A673 (cell line): ENCODE measurements around the gene MEGF6. TPM values are rescaled to one million over a fixed set of nuclear protein-coding genes. Genes with fewer than 3 reads are reported as not detected.

ENCODE experiments used
- BruUV-seq: library from RNA; stranded (reverse); fragments of 400-500 nt; replicated peaks from 2 replicates; lab custom pipeline; 2021; lab: Mats Ljungman, UMichigan
- CTCF ChIA-PET: fragments of 300-600 bp; sonication (Branson Sonifier 250); formaldehyde crosslinking; loops from one replicate; lab custom pipeline; 2022; ENCODE audit warnings: antibody characterized with exemption; lab: Charles Lee
- POLR2A ChIA-PET: fragments of 300-600 bp; sonication (Branson Sonifier 250); formaldehyde crosslinking; loops from one replicate; lab custom pipeline; 2022; ENCODE audit warnings: antibody characterized with exemption; ENCODE audit not compliant: low non-redundant PET; lab: Charles Lee
- DNase-seq: peaks from one replicate; pipeline ENCODE4 v3.0.0-alpha.2; 2015; ENCODE audit warnings: low spot score
- H3K27ac ChIP-seq: fragments of 200-600 bp; sonication (generic); 2 replicates; pipeline ENCODE4 v1.5.1; 2016; ENCODE audit warnings: mixed run types, low read depth, mild to moderate bottlenecking, mixed read lengths, antibody characterized with exemption, low read length; ENCODE audit not compliant: poor library complexity, severe bottlenecking
- H3K27me3 ChIP-seq: fragments of 200-600 bp; sonication (generic); replicated peaks from 2 replicates; pipeline ENCODE4 v1.6.1; 2017; ENCODE audit warnings: mixed run types, low read depth, mild to moderate bottlenecking, mixed read lengths, antibody characterized with exemption, low read length; ENCODE audit not compliant: insufficient read depth, poor library complexity
- H3K36me3 ChIP-seq: fragments of 200-600 bp; sonication (generic); 2 replicates; pipeline ENCODE4 v1.6.1; 2016; ENCODE audit warnings: mixed run types, mild to moderate bottlenecking, mixed read lengths, antibody characterized with exemption, low read length; ENCODE audit not compliant: insufficient read depth, poor library complexity, severe bottlenecking
- H3K4me1 ChIP-seq: fragments of 200-600 bp; sonication (generic); 2 replicates; pipeline ENCODE4 v1.6.1; 2017; ENCODE audit warnings: mixed run types, mild to moderate bottlenecking, mixed read lengths, antibody characterized with exemption, low read length; ENCODE audit not compliant: insufficient read depth, poor library complexity, severe bottlenecking
- H3K4me3 ChIP-seq: fragments of 200-600 bp; sonication (generic); 2 replicates; pipeline ENCODE4 v1.5.1; 2016; ENCODE audit warnings: low read depth, mixed run types, mild to moderate bottlenecking, mixed read lengths, low read length; ENCODE audit not compliant: poor library complexity, severe bottlenecking
- H3K9me3 ChIP-seq: fragments of 200-600 bp; sonication (generic); 2 replicates; pipeline ENCODE4 v1.6.1; 2016; ENCODE audit warnings: mixed run types, low read depth, mild to moderate bottlenecking, mixed read lengths, antibody characterized with exemption, low read length; ENCODE audit not compliant: poor library complexity, severe bottlenecking
- CTCF ChIP-seq: fragments of 300-800, 200-600 bp; sonication (generic); conservative IDR thresholded peaks from 2 replicates; pipeline ENCODE4 v1.5.1; 2017; ENCODE audit warnings: low read depth, mild to moderate bottlenecking, antibody characterized with exemption, low read length, moderate library complexity, mixed read lengths
- EZH2 ChIP-seq: fragments of 200-600 bp; sonication (generic); IDR thresholded peaks from 2 replicates; pipeline ENCODE4 v1.6.1; 2017; ENCODE audit warnings: borderline replicate concordance, low read depth, mild to moderate bottlenecking, mixed read lengths, antibody characterized with exemption, low read length; ENCODE audit not compliant: poor library complexity, severe bottlenecking
- intact Hi-C: fragments of 100-400 bp; cut with micrococcal nuclease; formaldehyde crosslinking; loops from one replicate; pipeline ENCODE4 v1.10.0; 2022; ENCODE audit not compliant: unreplicated experiment
- total RNA-seq: library from RNA; stranded (reverse); gene quantifications from 2 replicates; pipeline ENCODE4 v1.2.3, GENCODE V29; 2021

Gene MEGF6
- total RNA-seq, 1 experiment from 2014 or later: 2.8 TPM

GRCh38 chr1:3632716-3633343 lies 21.5 kb upstream of the MEGF6 start:
- H3K36me3 ChIP-seq: peaks cover 46% of the 10 kb centered on the region
- DNase-seq: no peak
- intact Hi-C loops: no loop called here
- H3K9me3 ChIP-seq: no peaks in the 10 kb centered on the region
- no peak overlapping the region for H3K27ac ChIP-seq
- TF ChIP-seq EZH2 (no peak), CTCF (no peak)
- ChIA-PET POLR2A (no interaction called here), CTCF (no interaction called here)
- no TSS peak for BruUV-seq
- no peaks in the 10 kb centered on the region for H3K4me1 ChIP-seq
- no peaks in the 10 kb centered on the region for H3K27me3 ChIP-seq
- no peak overlapping the region for H3K4me3 ChIP-seq

- Histone ChIP-seq H3K9me3 (no peaks in the 10 kb centered on the region), H3K4me3 (no peak overlapping the region), H3K4me1 (no peaks in the 10 kb centered on the region), H3K27ac (no peak overlapping the region), H3K36me3 (peaks cover 41% of the 10 kb centered on the region), H3K27me3 (no peaks in the 10 kb centered on the region)
- no peak for DNase-seq
- no TSS peak for BruUV-seq
- ChIA-PET POLR2A (no interaction called here), CTCF (no interaction called here)
- TF ChIP-seq CTCF: no peak
- TF ChIP-seq EZH2: no peak
- intact Hi-C loops: no loop called here
These were observed 21.0 kb upstream of the MEGF6 start for GRCh38 chr1:3632298-3632697.

GRCh38 chr1:3631320-3632260 lies 20.3 kb upstream of the MEGF6 start:
- no TSS peak for BruUV-seq
- Histone ChIP-seq H3K4me3 (no peak overlapping the region), H3K9me3 (no peaks in the 10 kb centered on the region), H3K27me3 (no peaks in the 10 kb centered on the region), H3K27ac (no peak overlapping the region), H3K4me1 (no peaks in the 10 kb centered on the region), H3K36me3 (peaks cover 34% of the 10 kb centered on the region)
- TF ChIP-seq EZH2: no peak
- TF ChIP-seq CTCF: no peak
- ChIA-PET CTCF (interaction anchor here (1.9 kb wide), 1 partner anchor 12 kb away, joined by 7 read pairs; no protein-coding TSS in a partner anchor), POLR2A (no interaction called here)
- DNase-seq: no peak
- intact Hi-C loops: no loop called here
